HG03139 (cell line): ENCODE data around the gene DCLK2.
"Not testable (repeated sequence)": the region's sequence is repeated elsewhere in the genome, so short reads cannot be mapped to it uniquely, and the experiment has no call there.

ENCODE experiments used
- ATAC-seq: cut with Tn5 transposase; IDR thresholded peaks from one replicate; pipeline ENCODE4 v1.9.1; 2021; ENCODE audit not compliant: unreplicated experiment

Gene DCLK2

GRCh38 chr4:150145090-150145945, 67.1 kb downstream of the DCLK2 start:
- ATAC-seq, result no peak

GRCh38 chr4:150145946-150146340, 67.7 kb downstream of the DCLK2 start:
- no peak for ATAC-seq

GRCh38 chr4:150149381-150149780, 71.1 kb downstream of the DCLK2 start:
- no peak for ATAC-seq

GRCh38 chr4:150150629-150151062, 72.4 kb downstream of the DCLK2 start:
- ATAC-seq, result no peak

GRCh38 chr4:150152766-150153165, 74.5 kb downstream of the DCLK2 start:
- ATAC-seq, result no peak

GRCh38 chr4:150155391-150155790, 77.1 kb downstream of the DCLK2 start:
- no peak for ATAC-seq

GRCh38 chr4:150156543-150156942, 78.3 kb downstream of the DCLK2 start:
- no peak for ATAC-seq

GRCh38 chr4:150158041-150158440, 79.8 kb downstream of the DCLK2 start:
- no peak for ATAC-seq

- no peak for ATAC-seq
Measured at GRCh38 chr4:150160473-150160872, 82.2 kb downstream of the DCLK2 start.

- ATAC-seq, result no peak
Measured at GRCh38 chr4:150161109-150161508, 82.9 kb downstream of the DCLK2 start.

- ATAC-seq, result not testable (repeated sequence)
Measured at GRCh38 chr4:150162020-150162419, 83.8 kb downstream of the DCLK2 start.

GRCh38 chr4:150164055-150164454, 85.8 kb downstream of the DCLK2 start:
- no peak for ATAC-seq

- ATAC-seq, result no peak
Measured at GRCh38 chr4:150164956-150165629, 86.8 kb downstream of the DCLK2 start.

- ATAC-seq, result no peak
Measured at GRCh38 chr4:150167054-150167453, 88.8 kb downstream of the DCLK2 start.

- no peak for ATAC-seq
Measured at GRCh38 chr4:150173432-150173861, 95.2 kb downstream of the DCLK2 start.

- no peak for ATAC-seq
Measured at GRCh38 chr4:150173982-150174398, 95.7 kb downstream of the DCLK2 start.

- ATAC-seq, result no peak
Measured at GRCh38 chr4:150176547-150176946, 98.3 kb downstream of the DCLK2 start.

- no peak for ATAC-seq
Measured at GRCh38 chr4:150178161-150178560, 99.9 kb downstream of the DCLK2 start.

- no peak for ATAC-seq
Measured at GRCh38 chr4:150181536-150181935, 103.3 kb downstream of the DCLK2 start.

GRCh38 chr4:150182794-150183193, 104.5 kb downstream of the DCLK2 start:
- no peak for ATAC-seq

- not testable (repeated sequence) for ATAC-seq
Measured at GRCh38 chr4:150185033-150185432, 106.8 kb downstream of the DCLK2 start.

- ATAC-seq, result no peak
Measured at GRCh38 chr4:150192986-150193385, 114.7 kb downstream of the DCLK2 start.
